Gastroesophageal sphincter (tissue), 4 donors: ENCODE data around the gene SCT. TPM values are rescaled to one million over a fixed set of nuclear protein-coding genes. Genes with fewer than 3 reads are reported as not detected.

ENCODE experiments used
- ATAC-seq: fragments of 150-250 bp; one replicate; pipeline ENCODE4 v1.9.1; 2016; ENCODE audit warnings: mild to moderate bottlenecking, moderate library complexity
- H3K27ac ChIP-seq, 4 donors: fragments of 200-600 bp; sonication (generic) in 3 of 4; 1 replicate in 3 of 4; 2 replicates in 1 of 4; pipeline ENCODE4 v1.5.1; 2016 to 2019
- H3K27me3 ChIP-seq: fragments of 200-600 bp; sonication (generic); one replicate; pipeline ENCODE4 v1.5.1; 2019
- H3K36me3 ChIP-seq, 2 donors: fragments of 200-600 bp; sonication (generic); one replicate each; pipeline ENCODE4 v1.5.1; 2019; ENCODE audit warnings: control low read depth in 1 of 2
- H3K4me1 ChIP-seq, 3 donors: fragments of 200-600 bp; sonication (generic); 1 replicate in 2 of 3; 2 replicates in 1 of 3; pipeline ENCODE4 v1.5.1; 2016 to 2019; ENCODE audit warnings: control low read depth in 2 of 3
- H3K4me3 ChIP-seq, 2 donors: fragments of 200-600 bp; sonication (generic); one replicate each; pipeline ENCODE4 v1.5.1; 2019; ENCODE audit warnings: mild to moderate bottlenecking in 1 of 2, moderate library complexity in 1 of 2
- H3K9me3 ChIP-seq, 3 donors: fragments of 200-600 bp; sonication (generic); one replicate each; pipeline ENCODE4 v1.5.1; 2017 to 2019; ENCODE audit warnings: control low read depth in 2 of 3
- EP300 ChIP-seq: sonication (generic); formaldehyde crosslinking; IDR thresholded peaks from one replicate; pipeline ENCODE4 v1.6.1; 2017; ENCODE audit warnings: antibody characterized with exemption, mild to moderate bottlenecking
- POLR2A ChIP-seq, 2 donors: fragments of 450-650 bp; IDR thresholded peaks; one replicate each; pipeline ENCODE4 v1.6.1; 2017; ENCODE audit warnings: antibody characterized with exemption in 2 of 2, mild to moderate bottlenecking in 2 of 2, moderate library complexity in 1 of 2
- POLR2AphosphoS5 ChIP-seq: sonication (generic); formaldehyde crosslinking; IDR thresholded peaks from one replicate; pipeline ENCODE4 v1.6.1; 2017; ENCODE audit warnings: antibody characterized with exemption
- WGBS, 2 donors: methylation state at CpG; one replicate each; pipeline ENCODE4 v1.1.5; 2018; ENCODE audit warnings: low coverage in 1 of 2; 5-methylcytosine and 5-hydroxymethylcytosine counted together
- total RNA-seq, 4 donors: library from RNA; depleted of rRNA; stranded (reverse); fragments of >200 nt; gene quantifications; one replicate each; pipeline ENCODE4 v1.1.0, GENCODE V29; 2016
- TF ChIP-seq, protein P1 (sequence below), 4 experiments: fragments of 200-600 bp in 2 of 4; fragments of 450-650 bp in 2 of 4; sonication (generic) in 1 of 4; IDR thresholded peaks; one replicate each; pipeline ENCODE4 v1.5.1; 2017 to 2019; ENCODE audit warnings: antibody characterized with exemption in 4 of 4, mild to moderate bottlenecking in 2 of 4, moderate library complexity in 2 of 4

SCT gene
- total RNA-seq, 4 donors from 2014 or later = not detected

DNA sequence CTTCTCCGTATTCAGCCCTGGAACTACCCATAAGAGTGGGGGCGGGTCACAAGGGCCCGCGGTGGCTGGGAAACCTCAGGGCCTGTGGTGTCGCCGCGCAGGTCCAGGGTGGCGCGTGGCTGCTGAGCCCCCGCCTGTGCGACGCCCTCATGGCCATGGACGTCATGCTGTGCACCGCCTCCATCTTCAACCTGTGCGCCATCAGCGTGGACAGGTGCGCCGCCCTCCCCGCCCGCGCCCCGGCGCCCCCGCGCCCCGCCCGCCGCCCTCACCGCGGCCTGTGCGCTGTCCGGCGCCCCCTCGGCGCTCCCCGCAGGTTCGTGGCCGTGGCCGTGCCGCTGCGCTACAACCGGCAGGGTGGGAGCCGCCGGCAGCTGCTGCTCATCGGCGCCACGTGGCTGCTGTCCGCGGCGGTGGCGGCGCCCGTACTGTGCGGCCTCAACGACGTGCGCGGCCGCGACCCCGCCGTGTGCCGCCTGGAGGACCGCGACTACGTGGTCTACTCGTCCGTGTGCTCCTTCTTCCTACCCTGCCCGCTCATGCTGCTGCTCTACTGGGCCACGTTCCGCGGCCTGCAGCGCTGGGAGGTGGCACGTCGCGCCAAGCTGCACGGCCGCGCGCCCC lies 12.5 kb upstream of the SCT start:
- peaks cover 43% of the 10 kb centered on the region for H3K27me3 ChIP-seq
- 17 to 34% methylated on average over 1 to 9 of the region's 80 CpGs for WGBS, 2 donors
- peaks cover 0 to 46% of the 10 kb centered on the region in 2 donors for H3K36me3 ChIP-seq
- H3K27ac ChIP-seq = no peak overlapping the region
- ATAC-seq = no peak
- no peaks in the 10 kb centered on the region for H3K9me3 ChIP-seq
- H3K4me1 ChIP-seq = peaks cover 0 to 42% (median 11%) of the 10 kb centered on the region in 3 donors
- TF ChIP-seq, protein P1, sequence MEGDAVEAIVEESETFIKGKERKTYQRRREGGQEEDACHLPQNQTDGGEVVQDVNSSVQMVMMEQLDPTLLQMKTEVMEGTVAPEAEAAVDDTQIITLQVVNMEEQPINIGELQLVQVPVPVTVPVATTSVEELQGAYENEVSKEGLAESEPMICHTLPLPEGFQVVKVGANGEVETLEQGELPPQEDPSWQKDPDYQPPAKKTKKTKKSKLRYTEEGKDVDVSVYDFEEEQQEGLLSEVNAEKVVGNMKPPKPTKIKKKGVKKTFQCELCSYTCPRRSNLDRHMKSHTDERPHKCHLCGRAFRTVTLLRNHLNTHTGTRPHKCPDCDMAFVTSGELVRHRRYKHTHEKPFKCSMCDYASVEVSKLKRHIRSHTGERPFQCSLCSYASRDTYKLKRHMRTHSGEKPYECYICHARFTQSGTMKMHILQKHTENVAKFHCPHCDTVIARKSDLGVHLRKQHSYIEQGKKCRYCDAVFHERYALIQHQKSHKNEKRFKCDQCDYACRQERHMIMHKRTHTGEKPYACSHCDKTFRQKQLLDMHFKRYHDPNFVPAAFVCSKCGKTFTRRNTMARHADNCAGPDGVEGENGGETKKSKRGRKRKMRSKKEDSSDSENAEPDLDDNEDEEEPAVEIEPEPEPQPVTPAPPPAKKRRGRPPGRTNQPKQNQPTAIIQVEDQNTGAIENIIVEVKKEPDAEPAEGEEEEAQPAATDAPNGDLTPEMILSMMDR (IDR thresholded peaks at IDR 0.05) = no peak
- TF ChIP-seq EP300 = no peak
- no peak for TF ChIP-seq POLR2AphosphoS5
- no peak overlapping the region for H3K4me3 ChIP-seq

DNA sequence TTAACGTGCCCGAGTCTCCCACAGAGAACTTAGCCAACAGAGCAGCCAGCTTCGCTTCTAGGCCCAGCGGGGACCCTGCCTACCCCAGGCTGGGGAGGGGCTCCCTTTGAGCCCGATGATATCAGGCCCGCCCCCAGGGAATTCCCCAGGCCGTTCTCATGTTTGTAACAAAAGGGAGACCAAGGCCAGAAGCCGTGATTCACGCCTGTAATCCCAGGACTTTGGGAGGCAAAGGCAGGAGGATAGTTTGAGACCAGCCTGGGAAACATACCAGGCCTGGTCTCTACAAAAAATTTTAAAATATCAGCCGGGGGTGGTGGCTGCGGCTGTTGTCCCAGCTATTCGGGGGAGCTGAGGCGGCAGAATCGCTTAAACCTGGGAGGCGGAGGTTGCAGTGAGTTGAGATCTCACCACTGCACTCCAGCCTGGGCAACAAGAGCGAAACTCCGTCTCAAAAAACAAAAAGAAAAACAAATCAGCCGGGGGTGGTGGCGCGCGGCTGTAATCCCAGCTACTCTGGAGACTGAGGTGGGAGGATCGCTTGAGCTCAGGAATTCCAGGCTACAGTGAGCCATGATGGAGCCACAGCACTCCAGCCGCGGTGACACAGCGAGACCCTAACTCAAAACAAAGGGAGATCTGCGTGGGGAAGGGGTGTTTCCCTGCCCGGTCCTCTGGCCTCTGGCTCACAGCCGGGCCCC lies 11.8 kb upstream of the SCT start:
- H3K9me3 ChIP-seq = no peaks in the 10 kb centered on the region
- no peak overlapping the region for H3K4me3 ChIP-seq
- peaks cover 0 to 42% (median 11%) of the 10 kb centered on the region in 3 donors for H3K4me1 ChIP-seq
- TF ChIP-seq, protein P1 (IDR thresholded peaks at IDR 0.05) = no peak
- TF ChIP-seq POLR2AphosphoS5 = no peak
- TF ChIP-seq EP300 = no peak
- no peak for TF ChIP-seq POLR2A (IDR thresholded peaks at IDR 0.05)
- 45 to 62% methylated on average over 13 to 18 of the region's 28 CpGs for WGBS, 2 donors
- peaks cover 0 to 39% of the 10 kb centered on the region in 2 donors for H3K36me3 ChIP-seq
- no peak overlapping the region for H3K27ac ChIP-seq
- peaks cover 43% of the 10 kb centered on the region for H3K27me3 ChIP-seq
- ATAC-seq = no peak

DNA sequence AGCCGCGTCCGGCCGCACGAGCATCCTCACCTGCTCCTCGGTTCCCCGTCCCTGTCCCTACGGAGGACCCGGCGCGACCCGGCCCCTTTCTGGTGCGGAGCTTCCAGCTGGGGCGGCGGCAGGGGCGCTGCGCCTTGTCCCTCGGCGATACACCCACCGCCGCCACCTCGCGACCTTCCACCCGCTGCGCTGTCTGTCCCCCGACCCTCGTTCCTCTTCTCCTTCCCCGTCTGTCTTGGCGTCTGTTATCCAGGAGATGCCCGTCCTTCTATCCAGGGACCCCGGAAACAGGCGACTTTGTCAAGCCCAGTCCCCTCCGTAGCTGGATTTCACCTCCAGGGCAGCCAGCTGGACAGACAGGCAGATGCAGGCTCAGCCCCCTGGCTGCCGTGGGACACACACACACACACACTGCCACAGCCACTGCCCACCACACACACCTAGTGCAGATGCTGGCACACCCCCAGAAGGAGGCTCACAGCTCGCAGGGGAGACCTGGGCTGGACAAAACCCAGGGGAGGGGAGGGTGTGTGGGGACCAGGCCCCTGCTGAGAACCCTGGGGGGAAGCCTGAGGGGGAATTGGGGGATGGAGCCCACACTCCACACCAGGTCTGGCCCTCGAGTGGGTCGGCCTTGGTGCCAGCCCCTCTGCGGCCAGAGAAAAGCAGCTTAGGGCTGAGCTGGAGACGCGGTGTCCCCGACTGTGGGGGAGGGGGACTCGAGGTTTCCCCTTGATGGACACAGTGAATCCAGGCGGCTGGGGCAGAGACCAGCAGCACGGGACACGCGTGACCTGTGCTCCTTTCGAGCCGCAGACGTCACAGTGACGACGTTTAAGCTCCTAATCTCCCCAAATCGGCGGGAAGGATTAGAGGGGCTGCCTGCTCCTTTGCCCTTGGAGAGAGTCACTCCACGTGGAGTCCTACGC lies 10.9 kb upstream of the SCT start:
- H3K4me1 ChIP-seq = peaks cover 0 to 42% (median 11%) of the 10 kb centered on the region in 3 donors
- WGBS, 2 donors = 58 to 67% methylated on average over 31 to 34 of the region's 55 CpGs
- H3K36me3 ChIP-seq = peaks cover 0 to 30% of the 10 kb centered on the region in 2 donors
- TF ChIP-seq, protein P1 (IDR thresholded peaks at IDR 0.05) = no peak
- TF ChIP-seq POLR2A (IDR thresholded peaks at IDR 0.05) (no peak), EP300 (no peak), POLR2AphosphoS5 (no peak)
- H3K9me3 ChIP-seq = no peaks in the 10 kb centered on the region
- H3K4me3 ChIP-seq = peak overlapping the region in 1 of 2 donors; percentile 45
- no peak overlapping the region for H3K27ac ChIP-seq
- H3K27me3 ChIP-seq = peaks cover 43% of the 10 kb centered on the region
- no peak for ATAC-seq

DNA sequence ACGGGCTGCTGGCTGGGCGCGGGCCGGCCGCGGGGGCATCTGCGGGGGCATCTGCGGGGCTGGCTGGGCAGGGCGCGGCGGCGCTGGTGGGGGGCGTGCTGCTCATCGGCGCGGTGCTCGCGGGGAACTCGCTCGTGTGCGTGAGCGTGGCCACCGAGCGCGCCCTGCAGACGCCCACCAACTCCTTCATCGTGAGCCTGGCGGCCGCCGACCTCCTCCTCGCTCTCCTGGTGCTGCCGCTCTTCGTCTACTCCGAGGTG lies 10.3 kb upstream of the SCT start:
- H3K27ac ChIP-seq = no peak overlapping the region
- peaks cover 0 to 42% (median 11%) of the 10 kb centered on the region in 3 donors for H3K4me1 ChIP-seq
- peak overlapping the region in 1 of 2 donors; percentile 45 for H3K4me3 ChIP-seq
- TF ChIP-seq, protein P1 (IDR thresholded peaks at IDR 0.05) = no peak
- TF ChIP-seq POLR2AphosphoS5 (no peak), POLR2A (IDR thresholded peaks at IDR 0.05) (no peak)
- H3K36me3 ChIP-seq = peaks cover 0 to 24% of the 10 kb centered on the region in 2 donors
- ATAC-seq = no peak
- H3K27me3 ChIP-seq = peaks cover 43% of the 10 kb centered on the region
- no peaks in the 10 kb centered on the region for H3K9me3 ChIP-seq
- no CpG with 5 or more reads among the region's 34 CpGs for WGBS, 2 donors
